ENCODE measurements around the gene HSDL2. TPM values are rescaled to one million over a fixed set of nuclear protein-coding genes. Genes with fewer than 3 reads are reported as not detected.

HSDL2 gene
- total and polyA plus RNA-seq, 8 donors = 9.4 to 20.4 (median 14.1) TPM

DNA sequence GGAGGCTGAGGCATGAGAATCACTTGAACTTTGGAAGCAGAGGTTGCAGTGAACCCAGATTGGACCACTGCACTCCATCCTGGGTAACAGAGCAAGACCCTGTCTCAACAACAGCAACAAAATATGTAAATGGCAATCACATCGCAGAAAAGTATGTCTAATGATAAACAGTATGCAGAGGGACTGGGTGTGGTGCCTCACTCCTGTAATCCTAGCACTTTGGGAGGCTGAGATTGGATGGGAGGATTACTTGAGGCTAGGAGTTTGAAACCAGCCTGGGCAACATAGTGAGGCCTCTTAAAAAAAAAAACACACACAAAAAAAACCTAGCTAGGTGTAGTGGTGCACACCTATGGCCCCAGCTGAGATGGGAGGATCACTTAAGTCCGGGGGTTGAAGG lies 40.3 kb downstream of the HSDL2 start:
- TF ChIP-seq, protein P1, sequence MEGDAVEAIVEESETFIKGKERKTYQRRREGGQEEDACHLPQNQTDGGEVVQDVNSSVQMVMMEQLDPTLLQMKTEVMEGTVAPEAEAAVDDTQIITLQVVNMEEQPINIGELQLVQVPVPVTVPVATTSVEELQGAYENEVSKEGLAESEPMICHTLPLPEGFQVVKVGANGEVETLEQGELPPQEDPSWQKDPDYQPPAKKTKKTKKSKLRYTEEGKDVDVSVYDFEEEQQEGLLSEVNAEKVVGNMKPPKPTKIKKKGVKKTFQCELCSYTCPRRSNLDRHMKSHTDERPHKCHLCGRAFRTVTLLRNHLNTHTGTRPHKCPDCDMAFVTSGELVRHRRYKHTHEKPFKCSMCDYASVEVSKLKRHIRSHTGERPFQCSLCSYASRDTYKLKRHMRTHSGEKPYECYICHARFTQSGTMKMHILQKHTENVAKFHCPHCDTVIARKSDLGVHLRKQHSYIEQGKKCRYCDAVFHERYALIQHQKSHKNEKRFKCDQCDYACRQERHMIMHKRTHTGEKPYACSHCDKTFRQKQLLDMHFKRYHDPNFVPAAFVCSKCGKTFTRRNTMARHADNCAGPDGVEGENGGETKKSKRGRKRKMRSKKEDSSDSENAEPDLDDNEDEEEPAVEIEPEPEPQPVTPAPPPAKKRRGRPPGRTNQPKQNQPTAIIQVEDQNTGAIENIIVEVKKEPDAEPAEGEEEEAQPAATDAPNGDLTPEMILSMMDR (IDR thresholded peaks at IDR 0.05) = no peak
- WGBS, 2 donors = 96 to 98% methylated on average over 2 of the region's 2 CpGs
- intact Hi-C loops (cut with DNase I) = loop anchor here in 1 of 3 donors (10.0 kb wide), 1 partner anchor 55 kb away; no protein-coding TSS in a partner anchor

DNA sequence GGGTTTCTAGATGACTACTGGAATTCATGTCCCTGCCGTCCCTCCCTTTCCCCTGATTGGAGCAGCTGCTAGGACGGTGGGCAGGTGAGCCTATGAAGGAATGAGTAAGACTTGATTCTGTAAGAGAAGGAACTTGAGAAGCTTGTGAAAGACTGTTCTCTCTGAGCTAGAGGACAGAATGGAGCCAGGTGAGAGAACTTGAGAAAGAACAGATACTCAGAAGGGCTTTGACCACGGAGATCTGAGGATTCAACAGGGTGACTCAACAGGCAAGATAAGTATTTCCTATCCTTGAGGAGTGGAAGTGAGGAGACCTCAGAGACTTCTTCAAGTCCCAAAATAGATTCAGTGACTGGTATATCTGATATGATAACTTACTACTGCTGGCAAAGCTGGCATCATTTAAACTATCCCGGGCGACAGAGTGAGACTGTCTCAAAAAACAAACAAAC lies 41.9 kb downstream of the HSDL2 start:
- peaks cover 0 to 18% (median 0%) of the 10 kb centered on the region in 3 donors for H3K36me3 ChIP-seq
- TF ChIP-seq, protein P1 (IDR thresholded peaks at IDR 0.05) = no peak
- no peak overlapping the region for H3K4me3 ChIP-seq
- intact Hi-C loops (cut with DNase I) = loop anchor here in 1 of 3 donors (10.0 kb wide), 1 partner anchor 57 kb away; no protein-coding TSS in a partner anchor
- ATAC-seq = no peak
- H3K4me1 ChIP-seq = no peaks in the 10 kb centered on the region
- no peak for DNase-seq
- H3K27ac ChIP-seq = no peak overlapping the region
- 86 to 91% methylated on average over 5 of the region's 5 CpGs for WGBS, 2 donors
- no peak for FAIRE-seq
- H3K9me3 ChIP-seq = no peaks in the 10 kb centered on the region
- no peaks in the 10 kb centered on the region for H3K27me3 ChIP-seq

More for the DNA sequence above, 40.3 kb downstream of the HSDL2 start:
- ATAC-seq = no peak
- Histone ChIP-seq H3K27me3 (no peaks in the 10 kb centered on the region), H3K9me3 (no peaks in the 10 kb centered on the region), H3K36me3 (peaks cover 0 to 18% (median 0%) of the 10 kb centered on the region in 3 donors), H3K4me3 (no peak overlapping the region), H3K4me1 (no peaks in the 10 kb centered on the region), H3K27ac (no peak overlapping the region)
- no peak for FAIRE-seq
- no peak for DNase-seq

DNA sequence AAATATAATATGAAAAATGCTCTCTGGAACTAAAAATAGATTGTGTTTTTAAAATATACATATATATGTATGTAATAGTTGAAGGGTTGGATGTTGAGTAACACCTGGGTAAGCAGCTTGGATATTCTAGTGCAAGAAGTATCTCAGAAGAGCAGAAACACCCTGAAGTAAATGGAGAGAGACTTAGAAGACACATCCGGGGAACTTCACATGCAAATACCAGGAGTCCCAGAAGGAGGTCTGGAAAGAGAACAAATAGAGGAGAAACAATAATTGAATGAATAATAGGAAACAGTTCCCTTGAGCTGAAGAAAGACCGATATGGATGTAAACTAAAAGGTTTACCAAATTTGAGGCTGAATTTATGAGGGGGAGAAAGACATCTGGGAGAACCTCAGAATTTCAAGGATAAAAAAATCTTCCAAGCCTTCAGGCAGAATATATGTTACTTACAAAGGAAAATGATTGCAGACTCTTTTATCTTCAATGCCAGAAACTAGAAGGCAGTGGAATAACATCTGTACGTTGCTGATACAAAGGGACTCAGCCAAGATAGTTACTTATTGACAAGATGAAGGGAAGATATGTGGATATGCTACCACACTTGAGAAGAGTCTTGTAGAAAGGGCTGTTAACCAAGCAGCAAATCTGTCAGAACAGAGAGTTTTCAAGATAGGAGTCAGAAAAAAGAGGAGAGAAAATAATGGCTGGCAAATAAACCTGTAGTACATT lies 42.7 kb downstream of the HSDL2 start:
- Histone ChIP-seq H3K27me3 (no peaks in the 10 kb centered on the region), H3K4me1 (no peaks in the 10 kb centered on the region), H3K4me3 (no peak overlapping the region), H3K27ac (no peak overlapping the region), H3K36me3 (peaks cover 0 to 18% (median 0%) of the 10 kb centered on the region in 3 donors), H3K9me3 (no peaks in the 10 kb centered on the region)
- intact Hi-C loops (cut with DNase I) = loop anchor here in 1 of 3 donors (10.0 kb wide), 1 partner anchor 58 kb away; no protein-coding TSS in a partner anchor
- no peak for FAIRE-seq
- 67 to 70% methylated on average over 3 of the region's 3 CpGs for WGBS, 2 donors
- DNase-seq = no peak
- TF ChIP-seq, protein P1 (IDR thresholded peaks at IDR 0.05) = no peak
- ATAC-seq = no peak

DNA sequence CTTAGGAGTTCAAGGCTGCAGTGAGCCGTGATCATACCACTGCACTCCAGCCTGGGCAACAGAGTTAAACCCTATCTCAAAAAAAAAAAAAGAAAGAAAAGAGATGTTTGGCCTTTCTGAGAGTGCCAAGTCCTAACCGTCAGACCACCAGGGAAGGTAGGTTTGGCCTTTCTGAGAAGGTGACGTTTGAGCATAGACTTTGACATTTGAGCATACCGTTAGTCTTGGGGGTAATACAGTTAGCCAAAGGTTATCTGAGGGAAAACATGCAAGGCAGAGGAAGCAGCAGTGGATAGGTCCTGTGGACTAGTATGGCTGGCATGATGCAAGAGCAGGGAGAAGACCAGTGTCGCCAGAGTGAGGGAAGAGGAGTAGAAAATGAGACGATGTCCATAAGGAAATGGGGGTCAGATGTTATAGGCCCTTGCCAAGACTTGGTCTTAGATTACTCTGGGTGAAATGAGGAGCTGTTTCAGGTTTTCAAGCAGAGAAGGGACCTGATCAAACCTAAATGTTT lies 50.2 kb downstream of the HSDL2 start:
- no peaks in the 10 kb centered on the region for H3K4me1 ChIP-seq
- no peaks in the 10 kb centered on the region for H3K36me3 ChIP-seq
- TF ChIP-seq, protein P1 (IDR thresholded peaks at IDR 0.05) = no peak
- no peak overlapping the region for H3K4me3 ChIP-seq
- H3K27me3 ChIP-seq = no peaks in the 10 kb centered on the region
- WGBS, 2 donors = 94 to 95% methylated on average over 6 of the region's 6 CpGs
- DNase-seq (no peak), FAIRE-seq (no peak), ATAC-seq (no peak)
- intact Hi-C loops (cut with DNase I) = no loop called here
- no peak overlapping the region for H3K27ac ChIP-seq
- no peaks in the 10 kb centered on the region for H3K9me3 ChIP-seq

Measured in pancreas (tissue), 10 donors.